ENCODE data around the gene MAGEB2.

MAGEB2 gene

GRCh38 chrX:30246769-30247489 is 31.6 kb downstream of the MAGEB2 start, which contains the start of gene MAGEB1:
Gene MAGEB1 (plus strand): TSS chrX:30247146. CDS start chrX:30250494, 3,348 bp downstream.
- H3K9ac ChIP-seq (ENCODE audit: low read depth, low read length), result peak within 1 kb of the TSS; percentile 11; the same call in 1 of the 2 replicates
- H3K4me1 ChIP-seq (ENCODE audit: insufficient read depth, low read length), result peaks cover 4% of the 10 kb centered on the region; the same call in 1 of the 2 replicates
- no peaks in the 10 kb centered on the region for H3K36me3 ChIP-seq (ENCODE audit: insufficient read depth, low read length)
- H3K9me3 ChIP-seq (ENCODE audit: control insufficient read depth, insufficient read depth, low read length), result no peaks in the 10 kb centered on the region

- Histone ChIP-seq H3K9me3 (ENCODE audit: control insufficient read depth, insufficient read depth, low read length) (no peaks in the 10 kb centered on the region), H3K9ac (ENCODE audit: low read depth, low read length) (no peak overlapping the region), H3K4me1 (ENCODE audit: insufficient read depth, low read length) (peaks cover 4% of the 10 kb centered on the region; the same call in 1 of the 2 replicates)
Measured at GRCh38 chrX:30248854-30249253, 33.5 kb downstream of the MAGEB2 start.

GRCh38 chrX:30253257-30253656 is 37.9 kb downstream of the MAGEB2 start:
- H3K4me1 ChIP-seq (ENCODE audit: insufficient read depth, low read length), result no peaks in the 10 kb centered on the region
- no peaks in the 10 kb centered on the region for H3K36me3 ChIP-seq (ENCODE audit: insufficient read depth, low read length)
- H3K9me3 ChIP-seq (ENCODE audit: control insufficient read depth, insufficient read depth, low read length), result peaks cover 7% of the 10 kb centered on the region; the same call in 1 of the 2 replicates
- H3K9ac ChIP-seq (ENCODE audit: low read depth, low read length), result no peak overlapping the region

More at GRCh38 chrX:30248854-30249253, 33.5 kb downstream of the MAGEB2 start:
- no peaks in the 10 kb centered on the region for H3K36me3 ChIP-seq (ENCODE audit: insufficient read depth, low read length)

GRCh38 chrX:30259927-30260326 is 44.6 kb downstream of the MAGEB2 start:
- Histone ChIP-seq H3K9me3 (ENCODE audit: control insufficient read depth, insufficient read depth, low read length) (0 out of 2 replicates have a peak, but pooled peaks cover 7% of the 10 kb centered on the region), H3K36me3 (ENCODE audit: insufficient read depth, low read length) (no peaks in the 10 kb centered on the region), H3K4me1 (ENCODE audit: insufficient read depth, low read length) (no peaks in the 10 kb centered on the region), H3K9ac (ENCODE audit: low read depth, low read length) (no peak overlapping the region)

- Histone ChIP-seq H3K9me3 (ENCODE audit: control insufficient read depth, insufficient read depth, low read length) (0 out of 2 replicates have a peak, but pooled peaks cover 4% of the 10 kb centered on the region), H3K36me3 (ENCODE audit: insufficient read depth, low read length) (no peaks in the 10 kb centered on the region), H3K9ac (ENCODE audit: low read depth, low read length) (no peak overlapping the region), H3K4me1 (ENCODE audit: insufficient read depth, low read length) (no peaks in the 10 kb centered on the region)
Measured at GRCh38 chrX:30261012-30261411, 45.6 kb downstream of the MAGEB2 start.

- Histone ChIP-seq H3K4me1 (ENCODE audit: insufficient read depth, low read length) (no peaks in the 10 kb centered on the region), H3K9me3 (ENCODE audit: control insufficient read depth, insufficient read depth, low read length) (no peaks in the 10 kb centered on the region), H3K9ac (ENCODE audit: low read depth, low read length) (no peak overlapping the region), H3K36me3 (ENCODE audit: insufficient read depth, low read length) (no peaks in the 10 kb centered on the region)
Measured at GRCh38 chrX:30262763-30263162, 47.4 kb downstream of the MAGEB2 start.

All from ES-I3 (cell line).